Mammary epithelial cell (primary cell): ENCODE data around the gene SULT1E1.

Experiments used
- EZH2 ChIP-seq: IDR thresholded peaks from 2 replicates; pipeline ENCODE4 v1.6.1; 2012; ENCODE audit warnings: low read length, inconsistent platforms, borderline replicate concordance
- TF ChIP-seq, protein P1 (sequence below), 2 donors: IDR thresholded peaks in 1 of 2; conservative IDR thresholded peaks in 1 of 2; 2 replicates each; pipeline ENCODE4 v1.5.1; 2011 to 2012; ENCODE audit warnings: inconsistent platforms in 2 of 2, low read length in 2 of 2, mild to moderate bottlenecking in 2 of 2, control low read depth in 1 of 2, low read depth in 1 of 2; ENCODE audit not compliant: insufficient read depth in 1 of 2; ENCODE audit errors: extremely low read depth in 1 of 2

DNA sequence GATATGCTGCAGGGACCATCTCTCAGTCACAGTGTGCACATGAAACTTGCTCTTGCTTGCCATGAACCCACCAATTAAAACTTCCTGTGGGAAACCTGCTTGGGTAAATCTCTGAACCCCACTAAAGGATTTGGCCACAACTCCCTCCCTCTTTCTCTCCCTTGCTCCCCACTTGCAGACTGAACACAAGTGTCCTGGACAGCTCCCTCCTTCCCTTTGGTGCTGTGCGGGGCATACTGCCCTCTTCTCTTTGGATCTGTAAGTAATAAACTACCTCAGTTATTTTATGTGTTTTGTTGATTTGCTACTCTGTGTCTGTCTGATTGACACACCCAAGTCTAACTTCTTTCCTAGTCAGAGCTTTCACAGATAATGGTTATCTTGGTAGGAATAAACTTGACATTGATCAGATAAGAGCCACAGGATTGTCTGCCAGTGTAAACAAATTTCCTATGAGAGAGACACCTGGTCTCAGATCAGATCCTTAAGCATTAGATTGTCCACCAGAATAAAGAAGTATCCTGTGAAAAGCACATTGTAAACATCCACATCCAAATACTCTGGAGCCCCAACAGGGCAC, 41.8 kb downstream of the SULT1E1 start:
- TF ChIP-seq, protein P1, sequence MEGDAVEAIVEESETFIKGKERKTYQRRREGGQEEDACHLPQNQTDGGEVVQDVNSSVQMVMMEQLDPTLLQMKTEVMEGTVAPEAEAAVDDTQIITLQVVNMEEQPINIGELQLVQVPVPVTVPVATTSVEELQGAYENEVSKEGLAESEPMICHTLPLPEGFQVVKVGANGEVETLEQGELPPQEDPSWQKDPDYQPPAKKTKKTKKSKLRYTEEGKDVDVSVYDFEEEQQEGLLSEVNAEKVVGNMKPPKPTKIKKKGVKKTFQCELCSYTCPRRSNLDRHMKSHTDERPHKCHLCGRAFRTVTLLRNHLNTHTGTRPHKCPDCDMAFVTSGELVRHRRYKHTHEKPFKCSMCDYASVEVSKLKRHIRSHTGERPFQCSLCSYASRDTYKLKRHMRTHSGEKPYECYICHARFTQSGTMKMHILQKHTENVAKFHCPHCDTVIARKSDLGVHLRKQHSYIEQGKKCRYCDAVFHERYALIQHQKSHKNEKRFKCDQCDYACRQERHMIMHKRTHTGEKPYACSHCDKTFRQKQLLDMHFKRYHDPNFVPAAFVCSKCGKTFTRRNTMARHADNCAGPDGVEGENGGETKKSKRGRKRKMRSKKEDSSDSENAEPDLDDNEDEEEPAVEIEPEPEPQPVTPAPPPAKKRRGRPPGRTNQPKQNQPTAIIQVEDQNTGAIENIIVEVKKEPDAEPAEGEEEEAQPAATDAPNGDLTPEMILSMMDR (conservative IDR thresholded peaks at IDR 0.05 in 1 of 2, IDR thresholded peaks at IDR 0.05 in 1 of 2; ENCODE audit: extremely low read depth in 1 of 2, insufficient read depth in 1 of 2, low read depth in 1 of 2, low read length in 2 of 2), result no peak
- no peak for TF ChIP-seq EZH2
